B cell (primary cell): ENCODE data around the gene SLIT3. TPM values are rescaled to one million over a fixed set of nuclear protein-coding genes. Genes with fewer than 3 reads are reported as not detected.

Experiments used
- ATAC-seq: fragments of 200-7000 bp; cut with Tn5 transposase; one replicate; pipeline ENCODE4 v1.10.0; 2021; ENCODE audit warnings: low read depth, mild to moderate bottlenecking, moderate number of reproducible peaks, moderate library complexity
- CTCF ChIA-PET: fragments of 350-600 bp; sonication (Branson Sonifier 250); formaldehyde crosslinking; loops from one replicate; lab custom pipeline; 2021; ENCODE audit warnings: antibody characterized with exemption, inconsistent platforms; lab: Charles Lee
- POLR2A ChIA-PET: fragments of 350-600 bp; sonication (Branson Sonifier 250); formaldehyde crosslinking; loops from one replicate; lab custom pipeline; 2021; ENCODE audit warnings: antibody characterized with exemption; lab: Charles Lee
- DNase-seq: peaks from one replicate; pipeline ENCODE4 v3.0.0; 2013
- H2AFZ ChIP-seq: 2 replicates; pipeline ENCODE4 v1.6.1; 2012; ENCODE audit warnings: mild to moderate bottlenecking, low read depth, low read length; ENCODE audit not compliant: insufficient read depth, poor library complexity, severe bottlenecking
- H3K27ac ChIP-seq, 2 donors: 1 replicate in 1 of 2; 2 replicates in 1 of 2; pipeline ENCODE4 v1.5.1; 2012 to 2013; ENCODE audit warnings: low read length in 2 of 2, mild to moderate bottlenecking in 2 of 2, moderate library complexity in 1 of 2
- H3K27me3 ChIP-seq, 4 experiments: fragments of 200-600 bp in 1 of 4; sonication (generic) in 1 of 4; replicated peaks in 1 of 4; 1 replicate in 2 of 4; 2 replicates in 2 of 4; pipeline versions ENCODE4 v1.6.1 to v1.7.0; 2013 to 2016; ENCODE audit warnings: low read length in 3 of 4, mild to moderate bottlenecking in 2 of 4, mixed read lengths in 1 of 4, moderate library complexity in 1 of 4; ENCODE audit not compliant: insufficient read depth in 4 of 4, control insufficient read depth in 3 of 4; ENCODE audit errors: control extremely low read depth in 1 of 4
- H3K36me3 ChIP-seq, 2 experiments: replicated peaks in 1 of 2; 1 replicate in 1 of 2; 2 replicates in 1 of 2; pipeline versions ENCODE4 v1.6.1 to v1.7.1; 2013; ENCODE audit warnings: low read length in 1 of 2; ENCODE audit not compliant: insufficient read depth in 2 of 2, control insufficient read depth in 1 of 2; ENCODE audit errors: control extremely low read depth in 1 of 2, extremely low read depth in 1 of 2
- H3K4me1 ChIP-seq, 2 donors: fragments of 200-600 bp in 1 of 2; sonication (generic) in 1 of 2; 1 replicate in 1 of 2; 2 replicates in 1 of 2; pipeline versions ENCODE4 v1.5.1 to v1.6.1; 2013 to 2017; ENCODE audit warnings: low read length in 2 of 2; ENCODE audit not compliant: control insufficient read depth in 2 of 2, insufficient read depth in 2 of 2
- H3K4me2 ChIP-seq: replicated peaks from 2 replicates; pipeline ENCODE3; 2012; ENCODE audit warnings: mild to moderate bottlenecking, low read depth, low read length; ENCODE audit not compliant: poor library complexity, severe bottlenecking
- H3K4me3 ChIP-seq, 5 experiments: fragments of 200-600 bp in 1 of 5; sonication (generic) in 1 of 5; 1 replicate in 3 of 5; 2 replicates in 2 of 5; pipeline versions ENCODE4 v1.5.1 to v1.7.0; 2011 to 2016; ENCODE audit warnings: low read length in 4 of 5, mild to moderate bottlenecking in 4 of 5, low read depth in 2 of 5, control low read depth in 1 of 5, moderate library complexity in 1 of 5; ENCODE audit not compliant: insufficient read depth in 1 of 5; ENCODE audit errors: control extremely low read depth in 1 of 5, extremely low read depth in 1 of 5
- H3K79me2 ChIP-seq: fragments of 200-600 bp; sonication (generic); one replicate; pipeline ENCODE4 v1.6.0; 2016; ENCODE audit warnings: low read length; ENCODE audit not compliant: control insufficient read depth, insufficient read depth
- H3K9ac ChIP-seq: fragments of 200-600 bp; sonication (generic); 2 replicates; pipeline ENCODE4 v1.6.1; 2017; ENCODE audit warnings: mild to moderate bottlenecking, low read length, moderate library complexity
- H3K9me3 ChIP-seq, 3 donors: one replicate each; pipeline versions ENCODE4 v1.6.1 to v1.7.1; 2013; ENCODE audit warnings: low read length in 2 of 3; ENCODE audit not compliant: control insufficient read depth in 2 of 3, insufficient read depth in 1 of 3; ENCODE audit errors: control extremely low read depth in 1 of 3
- H4K20me1 ChIP-seq: 2 replicates; pipeline ENCODE4 v1.6.0; 2012; ENCODE audit warnings: mild to moderate bottlenecking, low read length; ENCODE audit not compliant: insufficient read depth, control insufficient read depth, poor library complexity, severe bottlenecking
- H3K27ac Mint-ChIP-seq: one replicate; pipeline ENCODE4 v1.8.0; 2021; ENCODE audit warnings: mixed read lengths
- H3K27me3 Mint-ChIP-seq: one replicate; pipeline ENCODE4 v1.8.0; 2021; ENCODE audit warnings: mixed read lengths
- H3K4me1 Mint-ChIP-seq: one replicate; pipeline ENCODE4 v1.8.0; 2021; ENCODE audit warnings: mixed read lengths
- H3K4me3 Mint-ChIP-seq: one replicate; pipeline ENCODE4 v1.8.0; 2021; ENCODE audit warnings: mixed read lengths
- H3K9me3 Mint-ChIP-seq: one replicate; pipeline ENCODE4 v1.8.0; 2022; ENCODE audit warnings: mixed read lengths; ENCODE audit not compliant: insufficient read depth
- CTCF ChIP-seq: fragments of 200-600 bp; IDR thresholded peaks from one replicate; pipeline ENCODE4 v1.8.0; 2022; ENCODE audit warnings: antibody characterized with exemption, mild to moderate bottlenecking
- EZH2 ChIP-seq: IDR thresholded peaks from 2 replicates; pipeline ENCODE4 v1.6.1; 2012; ENCODE audit warnings: borderline replicate concordance, low read depth, mild to moderate bottlenecking, moderate library complexity, low read length; ENCODE audit not compliant: insufficient read depth, poor library complexity, severe bottlenecking
- WGBS: methylation state at CpG from one replicate; pipeline ENCODE4 v1.1.5; 2013; ENCODE audit warnings: missing lambda C conversion rate; ENCODE audit not compliant: insufficient coverage; 5-methylcytosine and 5-hydroxymethylcytosine counted together
- intact Hi-C: fragments of 100-400 bp; cut with micrococcal nuclease; formaldehyde crosslinking; loops from one replicate; pipeline ENCODE4 v1.10.0; 2022
- polyA plus RNA-seq: library from polyadenylated mRNA; depleted of rRNA; stranded (reverse); fragments of >200 nt; gene quantifications from 2 replicates; pipeline ENCODE4 v1.2.3, GENCODE V29; 2012
- total RNA-seq, 2 donors: library from RNA; stranded (reverse); fragments of 120-200 nt in 1 of 2; gene quantifications; 1 replicate in 1 of 2; 2 replicates in 1 of 2; pipeline versions ENCODE4 v1.2.3 to v1.2.4, GENCODE V29; 2013 to 2022

Gene SLIT3
- total and polyA plus RNA-seq, 2 donors (not counting 1 experiment from before 2014, with no cell fraction given): not detected

DNA sequence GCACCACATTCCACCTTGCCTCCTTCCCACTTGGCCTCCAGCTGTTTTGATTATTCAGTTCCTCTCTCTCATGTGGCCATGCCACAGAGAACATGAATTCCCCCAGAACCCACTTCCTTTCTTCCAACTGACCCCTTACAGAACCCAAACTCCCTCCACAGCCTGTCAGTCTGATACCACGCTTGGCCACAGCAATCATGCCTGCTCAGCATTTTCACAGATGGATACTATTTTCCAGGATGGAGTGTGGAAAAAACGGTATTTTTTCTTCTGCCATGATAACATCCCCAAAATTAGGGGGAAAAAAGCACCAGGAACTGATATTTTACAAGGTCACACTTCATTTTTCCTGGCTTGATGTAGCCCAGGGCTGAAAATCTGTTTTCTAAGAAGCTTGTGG is 34.9 kb upstream of the SLIT3 start:
- ATAC-seq: no peak
- no peak overlapping the region for H3K9ac ChIP-seq
- no peaks in the 10 kb centered on the region for H3K9me3 ChIP-seq
- H2AFZ ChIP-seq: no peak overlapping the region
- no peaks in the 10 kb centered on the region for H3K27me3 ChIP-seq
- no peak overlapping the region for H3K4me3 Mint-ChIP-seq
- no peak overlapping the region for H3K4me3 ChIP-seq
- H3K9me3 Mint-ChIP-seq: no peaks in the 10 kb centered on the region
- no peaks in the 10 kb centered on the region for H3K79me2 ChIP-seq
- H3K36me3 ChIP-seq: no peaks in the 10 kb centered on the region
- CTCF ChIA-PET: no interaction called here
- H3K4me1 Mint-ChIP-seq: no peaks in the 10 kb centered on the region
- TF ChIP-seq EZH2 (no peak), CTCF (no peak)
- no peak overlapping the region for H3K27ac ChIP-seq
- no peaks in the 10 kb centered on the region for H4K20me1 ChIP-seq
- DNase-seq: no peak
- no peak overlapping the region for H3K27ac Mint-ChIP-seq
- no peaks in the 10 kb centered on the region for H3K4me1 ChIP-seq
- peaks cover 19% of the 10 kb centered on the region for H3K27me3 Mint-ChIP-seq
- intact Hi-C loops: no loop called here
- WGBS: no CpG with 5 or more reads among the region's 2 CpGs
- POLR2A ChIA-PET: no interaction called here
- no peak overlapping the region for H3K4me2 ChIP-seq

DNA sequence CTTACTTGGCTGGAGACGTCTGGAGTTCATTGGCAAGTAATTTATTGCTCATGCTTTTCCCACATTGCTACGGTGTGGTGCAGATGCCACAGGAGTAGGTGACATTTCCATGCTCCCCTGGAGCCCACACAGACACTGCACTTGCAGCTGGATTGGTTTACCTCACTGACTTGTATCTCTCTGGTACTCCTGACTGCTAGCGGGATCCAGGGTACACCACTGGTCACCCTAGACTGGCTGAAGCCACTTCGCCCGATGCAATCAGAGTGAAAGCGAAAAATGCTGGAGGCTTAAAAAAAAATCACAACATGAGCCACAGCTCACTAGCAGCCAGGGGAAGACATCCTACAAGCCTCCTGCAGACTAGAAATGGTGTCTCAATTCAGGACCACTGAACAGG is 32.6 kb upstream of the SLIT3 start:
- TF ChIP-seq CTCF (no peak), EZH2 (no peak)
- Mint-ChIP-seq H3K27ac (no peak overlapping the region), H3K9me3 (no peaks in the 10 kb centered on the region), H3K4me1 (no peaks in the 10 kb centered on the region), H3K4me3 (no peak overlapping the region), H3K27me3 (peaks cover 19% of the 10 kb centered on the region)
- Histone ChIP-seq H3K9me3 (no peaks in the 10 kb centered on the region), H3K36me3 (no peaks in the 10 kb centered on the region), H4K20me1 (no peaks in the 10 kb centered on the region), H3K4me2 (no peak overlapping the region), H3K79me2 (no peaks in the 10 kb centered on the region), H3K9ac (no peak overlapping the region), H3K27me3 (no peaks in the 10 kb centered on the region), H2AFZ (no peak overlapping the region), H3K27ac (no peak overlapping the region), H3K4me1 (no peaks in the 10 kb centered on the region), H3K4me3 (no peak overlapping the region)
- POLR2A ChIA-PET: no interaction called here
- intact Hi-C loops: no loop called here
- CTCF ChIA-PET: no interaction called here
- DNase-seq: no peak
- no peak for ATAC-seq
- WGBS: 69% methylated on average over 6 of the region's 6 CpGs
